Measurements from ENCODE around the gene GNAQ.

The GNAQ gene

GRCh38 chr9:77961541-77961940 is 70.1 kb downstream of the GNAQ start:
- TF ChIP-seq, protein P1, sequence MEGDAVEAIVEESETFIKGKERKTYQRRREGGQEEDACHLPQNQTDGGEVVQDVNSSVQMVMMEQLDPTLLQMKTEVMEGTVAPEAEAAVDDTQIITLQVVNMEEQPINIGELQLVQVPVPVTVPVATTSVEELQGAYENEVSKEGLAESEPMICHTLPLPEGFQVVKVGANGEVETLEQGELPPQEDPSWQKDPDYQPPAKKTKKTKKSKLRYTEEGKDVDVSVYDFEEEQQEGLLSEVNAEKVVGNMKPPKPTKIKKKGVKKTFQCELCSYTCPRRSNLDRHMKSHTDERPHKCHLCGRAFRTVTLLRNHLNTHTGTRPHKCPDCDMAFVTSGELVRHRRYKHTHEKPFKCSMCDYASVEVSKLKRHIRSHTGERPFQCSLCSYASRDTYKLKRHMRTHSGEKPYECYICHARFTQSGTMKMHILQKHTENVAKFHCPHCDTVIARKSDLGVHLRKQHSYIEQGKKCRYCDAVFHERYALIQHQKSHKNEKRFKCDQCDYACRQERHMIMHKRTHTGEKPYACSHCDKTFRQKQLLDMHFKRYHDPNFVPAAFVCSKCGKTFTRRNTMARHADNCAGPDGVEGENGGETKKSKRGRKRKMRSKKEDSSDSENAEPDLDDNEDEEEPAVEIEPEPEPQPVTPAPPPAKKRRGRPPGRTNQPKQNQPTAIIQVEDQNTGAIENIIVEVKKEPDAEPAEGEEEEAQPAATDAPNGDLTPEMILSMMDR (IDR thresholded peaks at IDR 0.05) = no peak
- no peak for TF ChIP-seq ZFX (IDR thresholded peaks at IDR 0.05; ENCODE audit: borderline replicate concordance)
- H3K27ac ChIP-seq = no peak overlapping the region

- no peak for TF ChIP-seq ZFX (IDR thresholded peaks at IDR 0.05; ENCODE audit: borderline replicate concordance)
- TF ChIP-seq, protein P1 (IDR thresholded peaks at IDR 0.05) = no peak
- H3K27ac ChIP-seq = no peak overlapping the region
These were observed 71.1 kb downstream of the GNAQ start for GRCh38 chr9:77960356-77961153.

- H3K27ac ChIP-seq = no peak overlapping the region
- no peak for TF ChIP-seq ZFX (IDR thresholded peaks at IDR 0.05; ENCODE audit: borderline replicate concordance)
- TF ChIP-seq, protein P1 (IDR thresholded peaks at IDR 0.05) = no peak
These were observed 71.8 kb downstream of the GNAQ start for GRCh38 chr9:77959803-77960202.

GRCh38 chr9:77957652-77958051 is 74.0 kb downstream of the GNAQ start:
- H3K27ac ChIP-seq = no peak overlapping the region
- no peak for TF ChIP-seq ZFX (IDR thresholded peaks at IDR 0.05; ENCODE audit: borderline replicate concordance)
- TF ChIP-seq, protein P1 (IDR thresholded peaks at IDR 0.05) = no peak

- TF ChIP-seq ZFX (IDR thresholded peaks at IDR 0.05; ENCODE audit: borderline replicate concordance) = no peak
- TF ChIP-seq, protein P1 (IDR thresholded peaks at IDR 0.05) = no peak
- H3K27ac ChIP-seq = no peak overlapping the region
These were observed 75.1 kb downstream of the GNAQ start for GRCh38 chr9:77956555-77956954.

DNA sequence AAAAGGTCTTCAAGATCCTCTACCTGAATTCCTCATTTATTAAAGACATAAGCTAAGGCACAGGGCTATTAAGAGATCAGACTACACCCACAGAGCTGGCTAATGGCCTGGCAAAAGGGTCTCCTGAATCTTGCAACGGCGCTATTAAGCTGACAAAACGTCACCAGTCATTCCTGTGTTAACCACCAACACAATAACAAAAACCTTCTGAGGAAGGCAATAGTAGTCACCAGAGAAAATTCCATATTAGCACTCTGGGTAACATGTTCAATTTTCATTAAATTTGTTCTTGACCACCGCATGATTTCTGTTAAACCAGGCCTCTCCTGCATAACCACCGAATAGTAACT is 77.0 kb downstream of the GNAQ start:
- no peak for TF ChIP-seq ZFX (IDR thresholded peaks at IDR 0.05; ENCODE audit: borderline replicate concordance)
- TF ChIP-seq, protein P1 (IDR thresholded peaks at IDR 0.05) = no peak
- H3K27ac ChIP-seq = no peak overlapping the region

GRCh38 chr9:77954013-77954665 is 77.5 kb downstream of the GNAQ start:
- TF ChIP-seq, protein P1 (IDR thresholded peaks at IDR 0.05) = no peak
- TF ChIP-seq ZFX (IDR thresholded peaks at IDR 0.05; ENCODE audit: borderline replicate concordance) = no peak
- no peak overlapping the region for H3K27ac ChIP-seq

Data from 22Rv1 (cell line).